Activated CD4-positive, alpha-beta T cell treated with anti-CD3 and anti-CD28 coated beads, Interleukin-2, amount 10 ng/mL, durations not matched to agents 7 days and 5 days (primary cell): ENCODE results near the gene C5orf46. TPM values are rescaled to one million over a fixed set of nuclear protein-coding genes. Genes with fewer than 3 reads are reported as not detected.

Source experiments
- CTCF ChIA-PET: fragments of 350-600 bp; sonication (Branson Sonifier 250); formaldehyde crosslinking; loops from one replicate; lab custom pipeline; 2021; ENCODE audit warnings: antibody characterized with exemption; lab: Charles Lee
- POLR2A ChIA-PET: fragments of 350-600 bp; sonication (Branson Sonifier 250); formaldehyde crosslinking; loops from one replicate; lab custom pipeline; 2021; ENCODE audit warnings: antibody characterized with exemption; lab: Charles Lee
- DNase-seq: peaks from one replicate; pipeline ENCODE4 v3.0.0-alpha.2; 2020
- H3K27ac Mint-ChIP-seq: one replicate; pipeline ENCODE4 v1.8.0; 2021; ENCODE audit warnings: mild to moderate bottlenecking, moderate library complexity, mixed read lengths
- H3K27me3 Mint-ChIP-seq: one replicate; pipeline ENCODE4 v1.8.0; 2021; ENCODE audit warnings: mixed read lengths
- H3K36me3 Mint-ChIP-seq: one replicate; pipeline ENCODE4 v1.8.0; 2021; ENCODE audit warnings: low read depth, mixed read lengths
- H3K4me1 Mint-ChIP-seq: one replicate; pipeline ENCODE4 v1.8.0; 2021; ENCODE audit warnings: mixed read lengths
- H3K4me3 Mint-ChIP-seq: one replicate; pipeline ENCODE4 v1.8.0; 2021; ENCODE audit warnings: mild to moderate bottlenecking, moderate library complexity, mixed read lengths
- H3K9me3 Mint-ChIP-seq: one replicate; pipeline ENCODE4 v1.8.0; 2021; ENCODE audit warnings: mixed read lengths
- total RNA-seq, 2 experiments: library from RNA; stranded (reverse); gene quantifications; one replicate each; pipeline ENCODE4 v1.2.3, GENCODE V29; 2021

The C5orf46 gene
- total RNA-seq, 2 experiments from 2014 or later, result not detected

GRCh38 chr5:147849226-147849625, 57.1 kb downstream of the C5orf46 start:
- POLR2A ChIA-PET, result no interaction called here
- H3K9me3 Mint-ChIP-seq, result no peaks in the 10 kb centered on the region

GRCh38 chr5:147845618-147846017, 60.7 kb downstream of the C5orf46 start:
- no peaks in the 10 kb centered on the region for H3K9me3 Mint-ChIP-seq
- no peak for DNase-seq
- no peaks in the 10 kb centered on the region for H3K4me1 Mint-ChIP-seq
- ChIA-PET POLR2A (no interaction called here), CTCF (no interaction called here)
- no peak overlapping the region for H3K27ac Mint-ChIP-seq
- peaks cover 12% of the 10 kb centered on the region for H3K27me3 Mint-ChIP-seq
- H3K36me3 Mint-ChIP-seq, result no peaks in the 10 kb centered on the region
- H3K4me3 Mint-ChIP-seq, result no peak overlapping the region

More at GRCh38 chr5:147849226-147849625, 57.1 kb downstream of the C5orf46 start:
- H3K4me3 Mint-ChIP-seq, result no peak overlapping the region
- no peak overlapping the region for H3K27ac Mint-ChIP-seq
- peaks cover 12% of the 10 kb centered on the region for H3K27me3 Mint-ChIP-seq
- CTCF ChIA-PET, result no interaction called here
- DNase-seq, result no peak
- no peaks in the 10 kb centered on the region for H3K36me3 Mint-ChIP-seq
- no peaks in the 10 kb centered on the region for H3K4me1 Mint-ChIP-seq

- POLR2A ChIA-PET, result no interaction called here
- CTCF ChIA-PET, result no interaction called here
- H3K27me3 Mint-ChIP-seq, result peaks cover 12% of the 10 kb centered on the region
Measured at GRCh38 chr5:147844846-147845245, 61.5 kb downstream of the C5orf46 start.

GRCh38 chr5:147842869-147843268, 63.5 kb downstream of the C5orf46 start:
- Mint-ChIP-seq H3K4me3 (no peak overlapping the region), H3K36me3 (no peaks in the 10 kb centered on the region), H3K27ac (no peak overlapping the region), H3K9me3 (no peaks in the 10 kb centered on the region), H3K27me3 (peaks cover 9% of the 10 kb centered on the region), H3K4me1 (no peaks in the 10 kb centered on the region)
- ChIA-PET CTCF (no interaction called here), POLR2A (no interaction called here)
- no peak for DNase-seq

More at GRCh38 chr5:147844846-147845245, 61.5 kb downstream of the C5orf46 start:
- no peaks in the 10 kb centered on the region for H3K36me3 Mint-ChIP-seq
- no peak overlapping the region for H3K4me3 Mint-ChIP-seq
- no peaks in the 10 kb centered on the region for H3K4me1 Mint-ChIP-seq
- no peaks in the 10 kb centered on the region for H3K9me3 Mint-ChIP-seq
- DNase-seq, result no peak
- no peak overlapping the region for H3K27ac Mint-ChIP-seq

Other genes with a start within 250 kb of the C5orf46 start
- gene JAKMIP2, start 123.8 kb downstream of the C5orf46 start, total RNA-seq, result 1 to 10 TPM; 4.3 to 5.3 TPM
- gene SPINK1, start 74.9 kb downstream of the C5orf46 start, total RNA-seq, result not detected
- gene SCGB3A2, start 27.8 kb downstream of the C5orf46 start, total RNA-seq, result not detected
- gene SPINK5, start 157.4 kb upstream of the C5orf46 start, total RNA-seq, result not detected